Neuronal stem cell (in vitro differentiated cells): ENCODE data around the gene FANCL.

Source experiments
- DNase-seq: peaks from one replicate; pipeline ENCODE4 v3.0.0-alpha.2; 2013; ENCODE audit warnings: low spot score
- H2AFZ ChIP-seq: one replicate; pipeline ENCODE4 v1.6.1; 2013; ENCODE audit warnings: mild to moderate bottlenecking, low read length, inconsistent platforms
- H2AK5ac ChIP-seq: 2 replicates; pipeline ENCODE4 v1.6.1; 2013; ENCODE audit warnings: low read depth, mild to moderate bottlenecking, inconsistent platforms, low read length, moderate library complexity, mixed read lengths
- H2BK120ac ChIP-seq: 2 replicates; pipeline ENCODE4 v1.6.1; 2013; ENCODE audit warnings: low read depth, mild to moderate bottlenecking, inconsistent platforms, low read length, moderate library complexity, mixed read lengths
- H2BK12ac ChIP-seq: one replicate; pipeline ENCODE4 v1.6.1; 2013; ENCODE audit warnings: low read length, inconsistent platforms
- H2BK15ac ChIP-seq: 2 replicates; pipeline ENCODE4 v1.6.1; 2013; ENCODE audit warnings: mild to moderate bottlenecking, low read length, inconsistent platforms, mixed read lengths
- H2BK5ac ChIP-seq: one replicate; pipeline ENCODE4 v1.6.1; 2013; ENCODE audit warnings: inconsistent platforms, mild to moderate bottlenecking, low read length, moderate library complexity
- H3K14ac ChIP-seq: one replicate; pipeline ENCODE4 v1.6.1; 2013; ENCODE audit warnings: low read length, inconsistent platforms
- H3K18ac ChIP-seq: 2 replicates; pipeline ENCODE4 v1.6.1; 2013; ENCODE audit warnings: low read length, inconsistent platforms
- H3K23ac ChIP-seq: 2 replicates; pipeline ENCODE4 v1.6.1; 2013; ENCODE audit warnings: low read depth, mild to moderate bottlenecking, mixed read lengths, low read length, inconsistent platforms; ENCODE audit not compliant: poor library complexity
- H3K27ac ChIP-seq: replicated peaks from 3 replicates; pipeline ENCODE4 v1.5.1; 2013; ENCODE audit warnings: low read length, inconsistent platforms
- H3K27me3 ChIP-seq, 3 experiments: 2 replicates each; pipeline ENCODE4 v1.6.1; 2013; ENCODE audit warnings: low read length in 3 of 3, mild to moderate bottlenecking in 2 of 3, inconsistent platforms in 1 of 3, low read depth in 1 of 3, mixed read lengths in 1 of 3, moderate library complexity in 1 of 3; ENCODE audit not compliant: control insufficient read depth in 3 of 3, insufficient read depth in 3 of 3
- H3K36me3 ChIP-seq, 2 donors: replicated peaks in 1 of 2; 2 replicates each; pipeline ENCODE4 v1.6.1; 2013; ENCODE audit warnings: low read length in 2 of 2; ENCODE audit not compliant: control insufficient read depth in 2 of 2, insufficient read depth in 2 of 2
- H3K4ac ChIP-seq: 2 replicates; pipeline ENCODE4 v1.6.1; 2013; ENCODE audit warnings: inconsistent platforms, mild to moderate bottlenecking, low read length, moderate library complexity
- H3K4me1 ChIP-seq, 2 donors: 1 replicate in 1 of 2; 2 replicates in 1 of 2; pipeline ENCODE4 v1.6.1; 2013; ENCODE audit warnings: low read length in 2 of 2, low read depth in 1 of 2; ENCODE audit not compliant: control insufficient read depth in 2 of 2, insufficient read depth in 1 of 2
- H3K4me2 ChIP-seq: one replicate; pipeline ENCODE4 v1.6.1; 2013; ENCODE audit warnings: mild to moderate bottlenecking, low read length, inconsistent platforms; ENCODE audit not compliant: insufficient read depth, poor library complexity, severe bottlenecking
- H3K4me3 ChIP-seq, 2 donors: 2 replicates each; pipeline ENCODE4 v1.5.1; 2013; ENCODE audit warnings: low read length in 2 of 2, mild to moderate bottlenecking in 2 of 2, inconsistent platforms in 1 of 2, moderate library complexity in 1 of 2
- H3K79me1 ChIP-seq: one replicate; pipeline ENCODE4 v1.6.1; 2013; ENCODE audit warnings: low read depth, mild to moderate bottlenecking, inconsistent platforms, low read length, moderate library complexity
- H3K9ac ChIP-seq: one replicate; pipeline ENCODE4 v1.6.1; 2013; ENCODE audit warnings: mild to moderate bottlenecking, low read depth, low read length, inconsistent platforms; ENCODE audit not compliant: poor library complexity
- H3K9me3 ChIP-seq, 2 donors: replicated peaks in 1 of 2; 2 replicates each; pipeline versions ENCODE3 to v1.6.1; 2013; ENCODE audit warnings: low read length in 2 of 2, mild to moderate bottlenecking in 2 of 2, inconsistent platforms in 1 of 2, low read depth in 1 of 2, mixed read lengths in 1 of 2, moderate library complexity in 1 of 2; ENCODE audit not compliant: control insufficient read depth in 2 of 2, insufficient read depth in 1 of 2
- H4K8ac ChIP-seq: one replicate; pipeline ENCODE4 v1.6.1; 2013; ENCODE audit warnings: low read depth, mild to moderate bottlenecking, inconsistent platforms, low read length, moderate library complexity
- H4K91ac ChIP-seq: one replicate; pipeline ENCODE4 v1.6.1; 2013; ENCODE audit warnings: low read length, low read depth, mild to moderate bottlenecking, inconsistent platforms; ENCODE audit not compliant: poor library complexity
- WGBS, 2 donors: extraction: QIAGEN DNeasy Blood & Tissue Kit; methylation state at CpG; one replicate each; pipeline ENCODE4 v1.1.7; 2013; ENCODE audit warnings: missing lambda C conversion rate in 2 of 2, mixed read lengths in 1 of 2; ENCODE audit not compliant: insufficient read length in 2 of 2, insufficient replicate concordance in 1 of 2; ENCODE audit errors: extremely low coverage in 2 of 2; 5-methylcytosine and 5-hydroxymethylcytosine counted together

Gene FANCL

GRCh38 chr2:58157754-58158153, 83.4 kb downstream of the FANCL start:
- Histone ChIP-seq H3K14ac (no peak overlapping the region), H2AFZ (no peak overlapping the region), H3K27ac (no peak overlapping the region), H3K9ac (no peak overlapping the region), H3K4me2 (no peak overlapping the region), H3K27me3 (no peaks in the 10 kb centered on the region), H4K91ac (no peak overlapping the region), H2BK120ac (no peak overlapping the region), H3K23ac (no peak overlapping the region), H2AK5ac (no peak overlapping the region), H3K4me1 (peaks cover 0 to 3% of the 10 kb centered on the region in 2 donors), H3K79me1 (no peaks in the 10 kb centered on the region), H3K9me3 (peaks cover 0 to 4% of the 10 kb centered on the region in 2 donors), H4K8ac (no peak overlapping the region), H3K36me3 (peaks cover 0 to 61% of the 10 kb centered on the region in 2 donors), H2BK15ac (no peak overlapping the region), H3K4ac (no peak overlapping the region), H2BK12ac (no peak overlapping the region), H3K18ac (no peak overlapping the region), H2BK5ac (no peak overlapping the region), H3K4me3 (no peak overlapping the region)
- DNase-seq: no peak

- Histone ChIP-seq H3K9me3 (peaks cover 0 to 4% of the 10 kb centered on the region in 2 donors), H2BK120ac (no peak overlapping the region), H2BK12ac (no peak overlapping the region), H3K79me1 (no peaks in the 10 kb centered on the region), H3K4me2 (no peak overlapping the region), H3K23ac (no peak overlapping the region), H2AK5ac (no peak overlapping the region), H2AFZ (no peak overlapping the region), H3K27ac (no peak overlapping the region), H3K14ac (no peak overlapping the region), H3K36me3 (peaks cover 0 to 52% of the 10 kb centered on the region in 2 donors), H3K4me1 (peaks cover 0 to 3% of the 10 kb centered on the region in 2 donors), H3K18ac (no peak overlapping the region), H2BK15ac (no peak overlapping the region), H4K8ac (no peak overlapping the region), H2BK5ac (no peak overlapping the region), H3K27me3 (no peaks in the 10 kb centered on the region), H3K4me3 (no peak overlapping the region), H4K91ac (no peak overlapping the region), H3K9ac (no peak overlapping the region), H3K4ac (no peak overlapping the region)
- DNase-seq: no peak
These were observed 84.3 kb downstream of the FANCL start for GRCh38 chr2:58156780-58157179.

DNA sequence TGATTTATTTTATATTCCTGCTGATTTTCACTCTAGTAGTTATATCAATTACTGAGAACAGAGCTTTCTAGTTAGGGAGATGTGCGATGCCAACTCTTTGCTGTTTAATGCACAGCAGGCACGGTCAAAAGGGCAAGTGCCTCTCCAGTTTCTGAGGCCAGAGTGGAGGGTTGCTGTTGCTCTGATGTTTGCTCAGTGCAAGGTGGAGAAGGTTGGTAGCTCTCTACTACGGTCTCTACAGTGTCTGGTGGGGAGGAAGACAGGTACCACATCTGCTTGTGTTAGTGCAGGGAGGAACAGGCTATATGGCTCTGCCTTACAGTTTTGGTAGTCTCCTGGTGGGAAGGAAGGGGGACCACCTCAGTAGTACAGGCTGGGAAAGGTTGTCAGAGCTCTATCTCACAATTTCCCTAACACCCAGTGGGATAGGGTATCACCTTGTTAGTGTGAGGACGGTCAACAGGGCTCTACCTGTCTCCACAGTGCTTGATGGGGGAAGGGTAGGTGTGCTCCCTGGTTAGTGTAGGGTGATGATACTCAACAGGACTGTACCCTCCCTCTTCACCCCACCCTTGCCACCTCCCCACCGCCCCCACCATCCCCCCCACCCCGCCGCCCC, 85.9 kb downstream of the FANCL start:
- H3K4ac ChIP-seq: no peak overlapping the region
- H3K9me3 ChIP-seq: peaks cover 0 to 4% of the 10 kb centered on the region in 2 donors
- peaks cover 0 to 36% of the 10 kb centered on the region in 2 donors for H3K36me3 ChIP-seq
- no peak overlapping the region for H2BK120ac ChIP-seq
- H3K27me3 ChIP-seq: no peaks in the 10 kb centered on the region
- no CpG with 5 or more reads among the region's 7 CpGs for WGBS, 2 donors
- H3K27ac ChIP-seq: no peak overlapping the region
- no peak overlapping the region for H3K14ac ChIP-seq
- no peak overlapping the region for H4K8ac ChIP-seq
- H2BK12ac ChIP-seq: no peak overlapping the region
- peaks cover 0 to 3% of the 10 kb centered on the region in 2 donors for H3K4me1 ChIP-seq
- H3K4me2 ChIP-seq: no peak overlapping the region
- no peaks in the 10 kb centered on the region for H3K79me1 ChIP-seq
- H3K4me3 ChIP-seq: no peak overlapping the region
- H3K18ac ChIP-seq: no peak overlapping the region
- no peak for DNase-seq
- no peak overlapping the region for H2BK15ac ChIP-seq
- no peak overlapping the region for H4K91ac ChIP-seq
- H2BK5ac ChIP-seq: no peak overlapping the region
- no peak overlapping the region for H3K9ac ChIP-seq
- H2AK5ac ChIP-seq: no peak overlapping the region
- H2AFZ ChIP-seq: no peak overlapping the region
- no peak overlapping the region for H3K23ac ChIP-seq

DNA sequence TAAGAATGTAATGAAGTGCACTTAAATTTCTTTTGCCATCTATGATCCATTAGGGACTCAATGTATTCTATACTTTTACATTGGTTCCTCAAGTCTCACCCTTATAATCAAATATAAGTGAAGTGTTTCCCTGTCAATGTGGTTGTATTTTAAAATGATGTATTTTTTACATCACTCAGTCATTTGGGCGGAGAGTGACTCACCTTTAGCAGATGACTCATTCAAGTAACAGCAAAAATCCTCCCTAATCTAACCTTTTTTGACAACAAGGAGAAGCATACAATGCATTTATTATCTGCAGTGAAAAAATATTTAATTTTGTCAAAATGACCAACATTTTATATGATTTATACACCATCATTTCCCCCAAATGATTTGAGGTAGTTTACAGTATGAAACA, 94.4 kb downstream of the FANCL start:
- Histone ChIP-seq H2BK5ac (no peak overlapping the region), H4K91ac (no peak overlapping the region), H2BK120ac (no peak overlapping the region), H3K4me1 (no peaks in the 10 kb centered on the region), H3K14ac (no peak overlapping the region), H3K23ac (no peak overlapping the region), H3K9ac (no peak overlapping the region), H3K36me3 (no peaks in the 10 kb centered on the region), H2BK12ac (no peak overlapping the region), H4K8ac (no peak overlapping the region), H2AK5ac (no peak overlapping the region), H3K79me1 (no peaks in the 10 kb centered on the region), H3K27me3 (no peaks in the 10 kb centered on the region), H3K27ac (no peak overlapping the region), H3K4me3 (no peak overlapping the region), H3K4me2 (no peak overlapping the region), H2AFZ (no peak overlapping the region), H2BK15ac (no peak overlapping the region), H3K4ac (no peak overlapping the region), H3K18ac (no peak overlapping the region), H3K9me3 (no peaks in the 10 kb centered on the region)
- DNase-seq: no peak
- WGBS, 2 donors: no CpG with 5 or more reads among the region's 1 CpG
